Stimulated activated CD8-positive, alpha-beta memory T cell treated with anti-CD3 and anti-CD28 coated beads, Interleukin-4, amount 100 ng/mL, for 24 hours (primary cell): Measurements from ENCODE around the gene GFY.
"Not testable (repeated sequence)": the region's sequence is repeated elsewhere in the genome, so short reads cannot be mapped to it uniquely, and the experiment has no call there.

ENCODE experiments used
- DNase-seq: peaks from one replicate; pipeline ENCODE4 v3.0.0-alpha.2; 2020; ENCODE audit warnings: low read depth

The GFY gene

GRCh38 chr19:49444100-49444700, 19.0 kb downstream of the GFY start:
- DNase-seq = not testable (repeated sequence)

GRCh38 chr19:49445997-49446396, 20.8 kb downstream of the GFY start:
- DNase-seq = no peak

GRCh38 chr19:49447485-49448431, 22.6 kb downstream of the GFY start:
- no peak for DNase-seq

GRCh38 chr19:49448432-49448786, 23.2 kb downstream of the GFY start:
- DNase-seq = no peak

GRCh38 chr19:49450405-49450804, 25.2 kb downstream of the GFY start:
- DNase-seq = no peak

- peak; percentile 87 for DNase-seq
Measured at GRCh38 chr19:49451430-49452181, 26.4 kb downstream of the GFY start, which contains the start of gene PIH1D1. Gene PIH1D1 (minus strand): TSS chr19:49451814. CDS start chr19:49451574, 240 bp downstream.

DNA sequence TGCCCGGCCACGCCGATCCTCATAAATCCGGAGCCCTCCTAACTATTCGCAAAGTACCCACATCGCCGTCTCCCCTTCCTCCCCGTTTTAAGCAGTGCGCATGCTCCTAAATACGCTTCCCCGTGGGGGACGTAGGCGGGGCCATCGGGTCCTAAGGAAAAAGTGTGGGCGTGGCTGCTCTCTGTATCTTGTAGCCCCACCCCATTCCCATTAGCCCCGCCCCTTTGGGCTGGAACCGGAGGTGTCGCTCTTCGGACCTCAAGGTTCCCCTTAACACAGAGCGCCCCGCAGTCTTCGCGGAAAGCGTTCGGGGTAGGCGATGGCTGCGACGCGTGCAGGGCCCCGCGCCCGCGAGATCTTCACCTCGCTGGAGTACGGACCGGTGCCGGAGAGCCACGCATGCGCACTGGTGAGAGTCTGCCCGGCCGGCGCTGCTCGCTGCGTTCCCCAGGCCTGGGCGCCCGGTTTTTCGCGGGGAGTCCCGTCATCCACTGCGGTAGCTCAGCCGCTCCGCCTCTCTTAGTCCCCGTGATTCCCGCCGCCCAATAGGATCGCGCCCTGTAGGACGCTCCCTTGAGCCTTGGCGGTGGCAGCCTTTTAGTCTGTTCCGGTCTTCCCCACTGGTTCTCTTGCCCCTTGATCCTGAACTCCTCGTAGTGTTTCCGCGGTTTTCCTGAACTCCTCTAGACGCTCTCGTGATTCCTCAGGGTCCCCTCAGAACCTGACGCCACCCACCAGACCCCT, 28.0 kb downstream of the GFY start, which contains the start of gene ALDH16A1:
Gene ALDH16A1, plus strand, starts transcription at position 213 of the 744 bp plus-strand sequence. Its CDS starts 107 bp downstream, at position 320.
- DNase-seq = peak; percentile 94

- DNase-seq = no peak
Measured at GRCh38 chr19:49453757-49454240, 28.6 kb downstream of the GFY start.

DNA sequence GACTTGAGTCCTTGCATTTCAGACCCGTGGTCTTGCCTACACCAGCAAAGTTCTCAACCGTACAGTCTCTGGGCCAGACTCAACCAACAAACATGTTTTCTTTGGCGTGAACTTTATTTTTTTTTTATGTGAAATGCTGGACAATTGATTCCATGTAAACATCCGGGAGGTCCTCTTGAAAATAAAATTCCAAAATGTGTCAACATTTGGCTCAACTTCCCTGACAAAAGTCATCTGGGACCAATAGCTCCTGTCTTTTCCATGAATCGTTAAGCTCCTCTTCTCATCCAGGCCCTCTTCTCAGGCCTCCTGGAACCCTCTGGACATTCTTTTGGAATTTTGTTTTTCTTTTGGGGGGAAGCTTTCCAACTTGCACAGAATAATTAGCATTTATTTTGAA, 30.6 kb downstream of the GFY start:
- DNase-seq = no peak

GRCh38 chr19:49456326-49456725, 31.1 kb downstream of the GFY start:
- DNase-seq = no peak

DNA sequence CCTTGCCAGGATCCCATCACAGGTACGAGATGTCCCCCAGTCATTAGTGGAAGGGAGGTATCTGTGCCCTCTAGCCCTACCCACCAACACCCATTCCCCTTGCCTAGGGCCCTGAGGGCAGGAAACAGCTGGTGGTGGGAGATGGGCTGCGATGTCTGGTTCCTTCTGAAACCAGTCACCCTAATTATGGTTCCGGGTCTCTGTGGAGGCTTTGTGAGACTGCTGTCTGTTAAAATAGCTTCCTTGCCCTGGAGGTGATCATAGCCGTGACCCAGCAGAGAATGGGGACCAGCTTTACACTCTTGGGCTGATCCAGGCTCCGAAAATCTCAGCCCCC, 33.3 kb downstream of the GFY start:
- DNase-seq = no peak

DNA sequence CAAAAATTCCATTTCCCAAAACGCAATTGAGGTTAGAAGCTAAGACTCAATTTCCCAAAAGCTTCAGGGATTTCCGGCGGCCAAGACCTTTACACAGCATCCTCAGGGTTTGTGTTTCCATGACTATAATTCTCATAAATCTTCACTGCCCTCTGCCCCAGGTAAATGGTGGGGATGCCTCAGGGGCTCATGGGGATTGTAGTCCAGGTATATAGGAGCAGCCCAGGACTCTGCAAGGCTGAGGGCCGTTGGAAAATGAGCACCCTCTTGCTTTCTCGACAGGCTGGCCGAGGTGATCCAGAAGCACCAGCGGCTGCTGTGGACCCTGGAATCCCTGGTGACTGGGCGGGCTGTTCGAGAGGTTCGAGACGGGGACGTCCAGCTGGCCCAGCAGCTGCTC, 34.2 kb downstream of the GFY start:
- DNase-seq = no peak

DNA sequence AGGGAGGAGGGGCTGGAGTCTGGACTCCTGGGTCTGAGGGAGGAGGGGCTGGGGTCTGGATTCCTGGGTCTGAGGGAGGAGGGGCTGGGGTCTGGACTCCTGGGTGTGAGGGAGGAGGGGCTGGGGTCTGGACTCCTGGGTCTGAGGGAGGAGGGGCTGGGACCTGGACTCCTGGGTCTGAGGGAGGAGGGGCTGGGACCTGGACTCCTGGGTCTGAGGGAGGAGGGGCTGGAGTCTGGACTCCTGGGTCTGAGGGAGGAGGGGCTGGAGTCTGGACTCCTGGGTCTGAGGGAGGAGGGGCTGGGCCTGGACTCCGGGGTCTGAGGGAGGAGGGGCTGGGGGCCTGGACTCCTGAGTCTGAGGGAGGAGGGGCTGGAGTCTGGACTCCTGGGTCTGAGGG, 35.9 kb downstream of the GFY start:
- DNase-seq = not testable (repeated sequence)

GRCh38 chr19:49461656-49462055, 36.5 kb downstream of the GFY start:
- no peak for DNase-seq

GRCh38 chr19:49462492-49462891, 37.3 kb downstream of the GFY start:
- DNase-seq = no peak

GRCh38 chr19:49463960-49464740, 39.0 kb downstream of the GFY start:
- DNase-seq = no peak

GRCh38 chr19:49465371-49465770, 40.2 kb downstream of the GFY start:
- DNase-seq = no peak

- DNase-seq = no peak
Measured at GRCh38 chr19:49468199-49468598, 43.0 kb downstream of the GFY start.

DNA sequence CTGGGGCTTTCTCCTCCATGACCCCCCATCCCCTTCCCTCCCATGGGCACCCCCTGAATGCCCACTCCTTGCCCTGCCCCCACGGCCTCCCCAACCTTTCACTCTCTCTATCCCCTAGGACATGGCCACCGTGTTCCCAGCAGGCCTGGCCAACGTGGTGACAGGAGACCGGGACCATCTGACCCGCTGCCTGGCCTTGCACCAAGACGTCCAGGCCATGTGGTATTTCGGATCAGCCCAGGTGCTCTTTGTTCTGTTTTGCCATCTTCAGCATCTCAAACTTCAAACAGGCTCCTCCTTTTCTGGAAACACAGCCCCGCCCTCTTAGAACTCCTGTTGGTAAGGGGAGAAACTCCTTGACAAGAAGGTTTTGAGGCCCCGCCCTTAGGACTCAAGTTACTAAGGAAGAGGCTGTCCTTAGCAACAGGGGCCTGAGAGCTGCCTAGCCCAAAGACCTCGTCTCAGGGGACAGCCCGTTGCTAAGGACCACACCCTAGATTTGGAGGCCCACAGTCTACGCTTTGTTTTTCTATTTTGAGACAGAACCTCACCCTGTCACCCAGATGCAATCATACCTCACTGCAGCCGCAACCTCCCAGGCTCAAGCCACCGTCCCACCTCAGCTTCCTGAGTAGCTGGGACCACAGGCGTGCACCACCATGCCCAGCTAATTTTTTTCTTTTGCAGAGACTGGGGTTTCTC, 43.7 kb downstream of the GFY start:
- DNase-seq = no peak
